Bronchial epithelial cell (primary cell): ENCODE data around the gene TRPT1. TPM values are rescaled to one million over a fixed set of nuclear protein-coding genes. Genes with fewer than 3 reads are reported as not detected.
A peak's percentile ranks its signal among the peaks of the same experiment; 100 is the strongest.

Source experiments
- DNase-seq: peaks from one replicate; pipeline ENCODE4 v3.0.0-alpha.2; 2010; ENCODE audit warnings: low read depth
- FAIRE-seq: peaks from 2 replicates; lab custom pipeline; 2011; peaks lifted over from hg19 to GRCh38; lab: Jason Lieb, UNC
- H3K27me3 ChIP-seq: 2 replicates; pipeline ENCODE4 v1.5.1; 2011; ENCODE audit warnings: low read length; ENCODE audit not compliant: control insufficient read depth, insufficient read depth
- H3K36me3 ChIP-seq: 2 replicates; pipeline ENCODE4 v1.5.1; 2011; ENCODE audit warnings: low read length; ENCODE audit not compliant: control insufficient read depth, insufficient read depth
- H3K4me3 ChIP-seq: 2 replicates; pipeline ENCODE4 v1.5.1; 2011; ENCODE audit warnings: mild to moderate bottlenecking, low read depth, low read length, control low read depth
- CTCF ChIP-seq: IDR thresholded peaks from 2 replicates; pipeline ENCODE4 v1.5.1; 2011; ENCODE audit warnings: mild to moderate bottlenecking, moderate library complexity, low read length, control low read depth, inconsistent platforms; ENCODE audit not compliant: insufficient read depth, severe bottlenecking
- total RNA-seq: library from RNA; depleted of rRNA; stranded (reverse); fragments of >200 nt; gene quantifications from 2 replicates; pipeline ENCODE4 v1.2.1, GENCODE V29; 2014

Gene TRPT1
- total RNA-seq, 1 donor from 2014 or later = 24.5 TPM

- Histone ChIP-seq H3K4me3 (no peak overlapping the region), H3K36me3 (peaks cover 39% of the 10 kb centered on the region), H3K27me3 (no peaks in the 10 kb centered on the region)
- FAIRE-seq = no peak
- no peak for TF ChIP-seq CTCF
- no peak for DNase-seq
Measured at GRCh38 chr11:64254326-64254725, 28.3 kb upstream of the TRPT1 start.

- no peak for TF ChIP-seq CTCF
- Histone ChIP-seq H3K27me3 (no peaks in the 10 kb centered on the region), H3K36me3 (peaks cover 30% of the 10 kb centered on the region), H3K4me3 (no peak overlapping the region)
- DNase-seq (no peak), FAIRE-seq (no peak)
Measured at GRCh38 chr11:64253481-64253880, 27.5 kb upstream of the TRPT1 start.

GRCh38 chr11:64253043-64253442 is 27.1 kb upstream of the TRPT1 start:
- Histone ChIP-seq H3K27me3 (no peaks in the 10 kb centered on the region), H3K4me3 (no peak overlapping the region), H3K36me3 (peaks cover 26% of the 10 kb centered on the region)
- no peak for FAIRE-seq
- no peak for DNase-seq
- no peak for TF ChIP-seq CTCF

GRCh38 chr11:64252003-64252872 is 26.3 kb upstream of the TRPT1 start:
- peak overlapping the region; percentile 83 for H3K4me3 ChIP-seq
- DNase-seq = peak; percentile 49
- TF ChIP-seq CTCF = peak; percentile 49
- peaks cover 26% of the 10 kb centered on the region for H3K36me3 ChIP-seq
- no peak for FAIRE-seq
- H3K27me3 ChIP-seq = no peaks in the 10 kb centered on the region

GRCh38 chr11:64251753-64252002 is 25.7 kb upstream of the TRPT1 start:
- FAIRE-seq (no peak), DNase-seq (no peak)
- no peak for TF ChIP-seq CTCF
- H3K36me3 ChIP-seq = peaks cover 23% of the 10 kb centered on the region
- no peaks in the 10 kb centered on the region for H3K27me3 ChIP-seq
- H3K4me3 ChIP-seq = peak overlapping the region; percentile 83
